Measurements from ENCODE around the gene KCND3. TPM values are rescaled to one million over a fixed set of nuclear protein-coding genes. Genes with fewer than 3 reads are reported as not detected.

The KCND3 gene
- total and polyA plus RNA-seq, 2 of the 4 experiments (the other 2 are of a cell fraction), result under 0.01 to 0.03 TPM

- Histone ChIP-seq H2AK9ac (replicated peaks; ENCODE audit: low read depth, low read length, poor library complexity) (no peak overlapping the region), H2AFZ (replicated peaks; ENCODE audit: low read length, poor library complexity) (no peak overlapping the region), H3K27me3 (ENCODE audit: control insufficient read depth, insufficient read depth, low read length) (peaks cover 3% of the 10 kb centered on the region; the same call in 1 of the 2 replicates), H3K18ac (ENCODE audit: low read depth, low read length) (no peak overlapping the region), H3K23ac (ENCODE audit: low read depth, low read length) (no peak overlapping the region), H4K91ac (ENCODE audit: insufficient read depth, low read depth, low read length) (no peak overlapping the region), H2BK5ac (ENCODE audit: low read depth, low read length, poor library complexity, severe bottlenecking) (no peak overlapping the region), H3K9me3 (ENCODE audit: control insufficient read depth, insufficient read depth, low read length) (no peaks in the 10 kb centered on the region), H3K14ac (replicated peaks; ENCODE audit: low read depth, low read length) (no peak overlapping the region), H4K20me1 (ENCODE audit: insufficient read depth, low read length) (no peaks in the 10 kb centered on the region), H3K4me1 (ENCODE audit: control insufficient read depth, insufficient read depth, low read length) (no peaks in the 10 kb centered on the region), H2AK5ac (ENCODE audit: low read depth, low read length) (no peak overlapping the region), H4K8ac (ENCODE audit: low read depth in 2 of 2, low read length in 2 of 2) (no peak overlapping the region), H3K27ac (ENCODE audit: insufficient read depth, low read length) (no peak overlapping the region), H3K4me2 (ENCODE audit: low read depth, low read length) (no peak overlapping the region), H3K9ac (ENCODE audit: low read depth, low read length) (no peak overlapping the region), H3K79me1 (ENCODE audit: low read depth in 1 of 2, low read length in 2 of 2) (no peaks in the 10 kb centered on the region), H3K36me3 (ENCODE audit: control insufficient read depth, insufficient read depth, low read length) (no peaks in the 10 kb centered on the region), H3K4me3 (ENCODE audit: insufficient read depth, low read depth, low read length) (no peak overlapping the region), H3K9me1 (ENCODE audit: insufficient read depth, low read length) (no peaks in the 10 kb centered on the region), H2BK20ac (ENCODE audit: low read depth, low read length) (no peak overlapping the region), H4K5ac (ENCODE audit: low read depth, low read length) (no peak overlapping the region), H3K56ac (ENCODE audit: extremely low read depth, insufficient read depth, low read length) (no peak overlapping the region), H2BK15ac (ENCODE audit: low read depth, low read length) (no peak overlapping the region), H3K4ac (ENCODE audit: low read depth, low read length) (no peak overlapping the region), H2BK120ac (ENCODE audit: low read depth, low read length) (no peak overlapping the region)
- intact Hi-C loops (cut with micrococcal nuclease) (no loop called here), in situ Hi-C loops (cut with MboI; ENCODE audit: low sequenced_read_pairs) (no loop called here), dilution Hi-C loops (cut with HindIII; ENCODE audit: low sequenced_read_pairs, unreplicated experiment) (no loop called here)
- DNase-seq, result no peak
- ChIA-PET CTCF (interaction anchor here (0.6 kb wide), 2 partner anchors 45 to 845 kb away, joined by 3 to 4 read pairs; no protein-coding TSS in a partner anchor), POLR2A (ENCODE audit: unreplicated experiment) (no interaction called here)
- no peak for TF ChIP-seq CHD1 (IDR thresholded peaks at IDR 0.05; ENCODE audit: low read depth, low read length)
- no peak for TF ChIP-seq CTCF (conservative IDR thresholded peaks at IDR 0.05; ENCODE audit: low read depth, low read length)
- no peak for TF ChIP-seq SMC3 (IDR thresholded peaks at IDR 0.05; ENCODE audit: low read depth, low read length)
- no TSS peak for BruUV-seq (replicated peaks)
- WGBS, 2 experiments (ENCODE audit: extremely low coverage in 2 of 2, insufficient read length in 1 of 2), result 52% methylated on average over 8 of the region's 9 CpGs; no CpG with 5 or more reads in 1 of the 2 experiments
- no peak for ATAC-seq (ENCODE audit: low read depth)
These were observed 169.8 kb downstream of the KCND3 start for GRCh38 chr1:111819566-111820263.

Measured in IMR-90 (cell line).